Fibroblast of the conjunctiva (primary cell): ENCODE data around the gene TUSC2.
"Not testable (repeated sequence)": the region's sequence is repeated elsewhere in the genome, so short reads cannot be mapped to it uniquely, and the experiment has no call there.

ENCODE experiments used
- DNase-seq: peaks from one replicate; pipeline ENCODE4 v3.0.0-alpha.2; 2010; ENCODE audit warnings: low read depth

Gene TUSC2

DNA sequence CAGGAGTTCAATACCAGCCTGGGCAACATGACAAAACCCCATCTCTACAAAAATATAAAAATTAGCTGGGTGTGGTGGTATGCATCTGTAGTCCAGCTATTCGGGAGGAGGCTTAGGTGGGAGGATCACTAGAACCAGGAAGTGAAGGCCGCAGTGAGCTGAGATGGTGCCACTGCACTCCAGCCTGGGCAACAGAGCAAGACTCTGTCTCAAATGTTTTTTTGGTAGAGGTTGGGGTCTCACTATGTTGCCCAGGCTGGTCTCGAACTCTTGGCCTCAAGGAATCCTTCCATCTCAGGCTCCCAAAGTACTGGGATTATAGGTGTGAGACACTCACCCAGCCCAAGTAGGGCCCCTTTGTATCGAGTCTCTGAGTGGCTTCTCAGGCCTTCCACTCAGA is 33.9 kb downstream of the TUSC2 start:
- DNase-seq: no peak

GRCh38 chr3:50293079-50293801 is 34.8 kb downstream of the TUSC2 start:
- DNase-seq: no peak

- peak; percentile 94 for DNase-seq
Measured at GRCh38 chr3:50292159-50293078, 35.6 kb downstream of the TUSC2 start, which contains the start of gene IFRD2. Gene IFRD2, minus strand, starts transcription at chr3:50292429. Its CDS starts 155 bp downstream, at chr3:50292274.

GRCh38 chr3:50290161-50290641 is 37.8 kb downstream of the TUSC2 start:
- DNase-seq: no peak

GRCh38 chr3:50289130-50289529 is 38.9 kb downstream of the TUSC2 start:
- DNase-seq: no peak

GRCh38 chr3:50288387-50289007 is 39.5 kb downstream of the TUSC2 start:
- no peak for DNase-seq

GRCh38 chr3:50287262-50287661 is 40.8 kb downstream of the TUSC2 start:
- no peak for DNase-seq

- no peak for DNase-seq
Measured at GRCh38 chr3:50286322-50287227, 41.4 kb downstream of the TUSC2 start.

DNA sequence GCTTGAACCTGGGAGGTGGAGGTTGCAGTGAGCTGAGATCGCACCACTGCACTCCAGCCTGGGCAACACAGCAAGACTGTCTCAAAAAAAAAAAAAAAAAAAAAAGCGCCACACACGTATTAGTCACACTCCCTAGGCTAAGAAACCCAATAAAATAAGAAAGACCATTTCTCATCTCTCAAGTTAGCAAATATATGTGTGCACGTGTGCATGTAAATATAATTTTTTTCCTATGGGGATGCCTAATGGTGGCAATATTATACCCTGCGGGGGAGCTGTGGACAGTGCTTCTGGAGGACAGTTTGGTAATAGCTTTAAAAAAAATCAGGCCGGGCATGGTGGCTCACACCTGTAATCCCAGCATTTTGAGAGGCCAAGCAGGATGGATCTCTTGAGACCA is 43.9 kb downstream of the TUSC2 start:
- not testable (repeated sequence) for DNase-seq

DNA sequence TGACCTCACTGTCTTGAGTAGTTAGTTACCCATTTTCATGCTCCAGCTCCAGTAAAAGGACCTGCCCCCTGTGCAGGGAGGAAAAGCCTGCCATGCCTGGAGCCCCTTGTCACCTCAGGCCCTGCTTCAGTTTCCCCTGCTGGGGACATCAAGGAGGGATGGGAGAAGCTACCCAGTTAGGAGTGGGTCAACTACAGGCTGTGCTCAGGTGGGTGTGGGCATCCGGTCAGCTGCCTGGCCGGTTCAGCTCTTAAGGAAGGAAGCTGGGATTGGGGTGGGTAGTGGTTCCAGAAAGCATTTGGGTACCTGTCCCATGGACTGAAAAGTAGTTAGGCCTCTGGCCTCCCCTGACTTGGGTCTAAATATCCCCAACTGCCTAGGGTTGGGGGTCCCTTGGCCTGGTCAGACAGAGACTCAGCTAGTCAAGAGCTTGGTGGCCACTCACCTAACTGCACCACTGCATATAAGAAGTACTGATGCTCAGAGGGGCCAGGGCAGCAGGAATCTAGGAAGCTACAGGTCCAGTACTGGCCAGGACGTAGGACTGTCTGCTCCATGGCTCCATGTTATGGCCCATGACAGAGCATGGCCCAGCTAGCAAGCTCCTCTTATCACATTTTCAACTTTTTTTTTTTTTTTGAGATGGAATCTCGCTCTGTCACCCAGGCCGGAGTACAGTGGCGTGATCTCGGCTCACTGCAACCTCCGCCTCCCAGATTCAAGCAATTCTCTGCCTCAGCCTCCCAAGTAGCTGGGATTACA is 48.6 kb downstream of the TUSC2 start:
- DNase-seq: no peak

DNA sequence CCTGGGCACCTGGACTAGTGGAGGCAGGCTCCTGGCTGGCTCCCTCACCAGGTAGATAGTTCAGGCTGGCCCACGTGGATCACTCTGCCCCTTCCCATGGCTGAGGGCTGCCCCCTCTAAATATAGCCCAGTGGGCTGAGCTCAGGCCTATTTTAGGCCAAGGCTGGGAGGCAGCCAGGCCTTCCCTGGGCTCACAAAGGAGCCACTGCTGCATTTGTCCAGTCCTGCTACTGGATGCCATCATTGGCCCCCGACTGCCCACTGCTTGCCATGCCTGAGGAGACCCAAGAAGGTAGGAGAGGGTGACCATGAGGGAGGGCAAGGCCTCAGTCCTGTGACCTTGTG is 49.2 kb downstream of the TUSC2 start, which contains the start of gene LSMEM2:
LSMEM2 (plus strand) TSS at position 208 of the 345 bp plus-strand sequence; CDS start at position 235, 27 bp downstream.
- no peak for DNase-seq

- DNase-seq: no peak
Measured at GRCh38 chr3:50278123-50278879, 49.7 kb downstream of the TUSC2 start.

DNA sequence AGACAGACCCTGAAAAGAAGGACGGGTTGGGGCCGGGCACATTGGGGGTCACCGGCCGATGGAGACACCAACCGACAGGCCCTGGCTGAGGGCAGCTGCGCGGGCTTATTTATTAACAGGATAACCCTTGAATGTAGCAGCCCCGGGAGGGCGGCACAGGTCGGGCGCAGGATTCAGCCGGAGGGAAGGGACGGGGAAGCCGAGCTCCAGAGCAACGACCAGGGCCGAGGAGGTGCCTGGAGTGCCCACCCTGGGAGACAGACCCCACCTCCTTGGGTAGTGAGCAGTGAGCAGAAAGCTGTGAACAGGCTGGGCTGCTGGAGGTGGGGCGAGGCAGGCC is 51.3 kb downstream of the TUSC2 start:
- no peak for DNase-seq

DNA sequence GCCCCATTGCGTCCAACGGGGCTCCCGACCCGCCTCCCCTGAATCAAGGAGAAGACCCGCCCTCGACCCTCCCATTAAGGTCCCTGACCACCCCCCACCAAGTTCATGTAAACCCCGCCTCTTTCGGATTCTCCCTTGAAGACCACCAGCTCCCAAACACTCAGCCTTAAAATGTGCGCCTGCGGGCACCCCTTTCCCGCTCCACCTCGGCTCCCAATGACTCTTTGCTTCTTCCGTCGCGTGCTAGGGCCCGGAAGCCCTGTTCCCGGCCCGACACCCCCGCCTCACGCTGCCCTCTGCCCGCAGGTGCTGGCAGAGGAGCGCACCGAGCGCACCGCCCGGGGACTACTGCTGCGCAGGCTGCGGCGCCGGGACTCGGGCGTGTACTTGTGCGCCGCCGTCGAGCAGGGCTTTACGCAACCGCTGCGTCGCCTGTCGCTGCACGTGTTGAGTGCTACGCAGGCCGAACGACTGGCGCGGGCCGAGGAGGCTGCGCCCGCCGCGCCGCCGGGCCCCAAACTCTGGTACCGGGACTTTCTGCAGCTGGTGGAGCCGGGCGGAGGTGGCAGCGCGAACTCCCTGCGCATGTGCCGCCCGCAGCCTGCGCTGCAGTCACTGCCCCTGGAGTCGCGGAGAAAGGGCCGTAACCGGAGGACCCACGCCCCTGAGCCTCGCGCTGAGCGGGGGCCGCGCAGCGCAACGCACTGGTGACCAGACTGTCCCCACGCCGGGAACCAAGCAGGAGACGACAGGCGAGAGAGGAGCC is 51.8 kb downstream of the TUSC2 start:
- no peak for DNase-seq

GRCh38 chr3:50275141-50275995 is 52.7 kb downstream of the TUSC2 start:
- DNase-seq: no peak
